ENCODE measurements around the gene AKAP17A.

GRCh38 chrX:1576201-1576992 is 15.0 kb upstream of the AKAP17A start:
- no peak for TF ChIP-seq EZH2 (IDR thresholded peaks at IDR 0.05; ENCODE audit: low read length, missing control alignments)
- TF ChIP-seq CTCF (conservative IDR thresholded peaks at IDR 0.05 in 1 of 2, IDR thresholded peaks at IDR 0.05 in 1 of 2; ENCODE audit: low read depth in 1 of 2, low read length in 2 of 2) = no peak

Data from fibroblast of lung (primary cell).